Gastrocnemius medialis (tissue), 4 donors: Measurements from ENCODE around the gene TNIK. TPM values are rescaled to one million over a fixed set of nuclear protein-coding genes. Genes with fewer than 3 reads are reported as not detected.

ENCODE experiments used
- ATAC-seq, 2 donors: fragments of 150-250 bp; one replicate each; pipeline ENCODE4 v1.9.1; 2016
- DNase-seq, 2 donors: peaks; one replicate each; pipeline ENCODE4 v3.0.0-alpha.2; 2019
- H3K27ac ChIP-seq, 4 donors: fragments of 200-600 bp; sonication (generic); 1 replicate in 1 of 4; 2 replicates in 3 of 4; pipeline ENCODE4 v1.5.1; 2016 to 2018; ENCODE audit warnings: mild to moderate bottlenecking in 2 of 4, moderate library complexity in 1 of 4
- H3K27me3 ChIP-seq, 3 donors: fragments of 200-600 bp; sonication (generic) in 2 of 3; 1 replicate in 1 of 3; 2 replicates in 2 of 3; pipeline versions ENCODE4 v1.5.1 to v1.6.0; 2016 to 2019; ENCODE audit warnings: mild to moderate bottlenecking in 1 of 3, moderate library complexity in 1 of 3
- H3K36me3 ChIP-seq, 2 donors: fragments of 200-600 bp; sonication (generic) in 1 of 2; one replicate each; pipeline ENCODE4 v1.5.1; 2017 to 2018
- H3K4me1 ChIP-seq, 2 donors: fragments of 200-600 bp; sonication (generic) in 1 of 2; one replicate each; pipeline ENCODE4 v1.5.1; 2016 to 2017; ENCODE audit warnings: mild to moderate bottlenecking in 2 of 2
- H3K4me3 ChIP-seq, 4 donors: fragments of 200-600 bp; sonication (generic) in 3 of 4; 1 replicate in 1 of 4; 2 replicates in 3 of 4; pipeline ENCODE4 v1.5.1; 2016 to 2019; ENCODE audit warnings: mild to moderate bottlenecking in 2 of 4
- H3K9me3 ChIP-seq, 3 donors: fragments of 200-600 bp; sonication (generic) in 2 of 3; 1 replicate in 1 of 3; 2 replicates in 2 of 3; pipeline ENCODE4 v1.5.1; 2016 to 2019
- POLR2A ChIP-seq, 2 donors: fragments of 450-650 bp; IDR thresholded peaks; one replicate each; pipeline ENCODE4 v1.6.1; 2017; ENCODE audit warnings: antibody characterized with exemption in 2 of 2, mild to moderate bottlenecking in 2 of 2, moderate library complexity in 2 of 2
- in situ Hi-C, 4 donors: fragments of 200-750 bp; cut with MboI; loops; one replicate each; pipeline versions ENCODE4 v1.15.0 to v1.8.0; 2017; ENCODE audit warnings: low sequenced_read_pairs in 4 of 4
- intact Hi-C: fragments of 100-400 bp; cut with DNase I; formaldehyde crosslinking; loops from one replicate; pipeline ENCODE4 v1.15.1; 2023; ENCODE audit warnings: low total_unique reads
- total RNA-seq, 4 donors: library from RNA; depleted of rRNA; stranded (reverse); fragments of >200 nt; gene quantifications; one replicate each; pipeline versions ENCODE4 v1.1.0 to v1.2.3, GENCODE V29; 2016
- TF ChIP-seq, protein P1 (sequence below), 5 experiments: fragments of 450-650 bp in 3 of 5; fragments of 200-600 bp in 2 of 5; sonication (generic) in 2 of 5; IDR thresholded peaks in 4 of 5; conservative IDR thresholded peaks in 1 of 5; 1 replicate in 4 of 5; 2 replicates in 1 of 5; pipeline ENCODE4 v1.5.1; 2016 to 2019; ENCODE audit warnings: antibody characterized with exemption in 5 of 5, mild to moderate bottlenecking in 3 of 5, moderate library complexity in 3 of 5

TNIK gene
- total RNA-seq, 4 donors from 2014 or later = 5.2 to 19.7 (median 10.6) TPM

DNA sequence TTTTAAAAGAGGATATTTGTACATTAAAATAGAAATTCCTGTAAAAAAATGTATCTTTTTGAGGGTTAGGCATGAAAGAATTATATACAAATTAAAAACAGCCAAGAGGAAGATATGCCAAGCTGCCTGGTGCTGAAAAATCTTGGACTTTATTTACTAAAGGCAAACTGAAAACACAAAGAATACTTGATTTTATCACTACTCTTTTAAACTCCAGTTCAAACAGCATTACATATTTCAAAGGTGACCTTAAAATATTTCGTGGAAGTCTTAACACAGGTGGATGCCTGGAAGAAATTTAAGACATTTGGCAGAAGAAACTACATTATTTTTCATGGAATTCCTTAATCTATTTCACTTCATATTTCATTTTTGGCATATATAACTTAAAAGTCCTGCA is 332.6 kb downstream of the TNIK start:
- H3K27ac ChIP-seq = no peak overlapping the region
- no peak for DNase-seq
- H3K36me3 ChIP-seq = peaks cover 0 to 24% of the 10 kb centered on the region in 2 donors
- in situ Hi-C loops (no loop called here), intact Hi-C loops (no loop called here)
- no peaks in the 10 kb centered on the region for H3K9me3 ChIP-seq
- no peak for ATAC-seq
- no peaks in the 10 kb centered on the region for H3K4me1 ChIP-seq
- no peak for TF ChIP-seq POLR2A (IDR thresholded peaks at IDR 0.05)
- TF ChIP-seq, protein P1, sequence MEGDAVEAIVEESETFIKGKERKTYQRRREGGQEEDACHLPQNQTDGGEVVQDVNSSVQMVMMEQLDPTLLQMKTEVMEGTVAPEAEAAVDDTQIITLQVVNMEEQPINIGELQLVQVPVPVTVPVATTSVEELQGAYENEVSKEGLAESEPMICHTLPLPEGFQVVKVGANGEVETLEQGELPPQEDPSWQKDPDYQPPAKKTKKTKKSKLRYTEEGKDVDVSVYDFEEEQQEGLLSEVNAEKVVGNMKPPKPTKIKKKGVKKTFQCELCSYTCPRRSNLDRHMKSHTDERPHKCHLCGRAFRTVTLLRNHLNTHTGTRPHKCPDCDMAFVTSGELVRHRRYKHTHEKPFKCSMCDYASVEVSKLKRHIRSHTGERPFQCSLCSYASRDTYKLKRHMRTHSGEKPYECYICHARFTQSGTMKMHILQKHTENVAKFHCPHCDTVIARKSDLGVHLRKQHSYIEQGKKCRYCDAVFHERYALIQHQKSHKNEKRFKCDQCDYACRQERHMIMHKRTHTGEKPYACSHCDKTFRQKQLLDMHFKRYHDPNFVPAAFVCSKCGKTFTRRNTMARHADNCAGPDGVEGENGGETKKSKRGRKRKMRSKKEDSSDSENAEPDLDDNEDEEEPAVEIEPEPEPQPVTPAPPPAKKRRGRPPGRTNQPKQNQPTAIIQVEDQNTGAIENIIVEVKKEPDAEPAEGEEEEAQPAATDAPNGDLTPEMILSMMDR (IDR thresholded peaks at IDR 0.05 in 4 of 5, conservative IDR thresholded peaks at IDR 0.05 in 1 of 5) = no peak
- H3K4me3 ChIP-seq = no peak overlapping the region
- H3K27me3 ChIP-seq = no peaks in the 10 kb centered on the region

DNA sequence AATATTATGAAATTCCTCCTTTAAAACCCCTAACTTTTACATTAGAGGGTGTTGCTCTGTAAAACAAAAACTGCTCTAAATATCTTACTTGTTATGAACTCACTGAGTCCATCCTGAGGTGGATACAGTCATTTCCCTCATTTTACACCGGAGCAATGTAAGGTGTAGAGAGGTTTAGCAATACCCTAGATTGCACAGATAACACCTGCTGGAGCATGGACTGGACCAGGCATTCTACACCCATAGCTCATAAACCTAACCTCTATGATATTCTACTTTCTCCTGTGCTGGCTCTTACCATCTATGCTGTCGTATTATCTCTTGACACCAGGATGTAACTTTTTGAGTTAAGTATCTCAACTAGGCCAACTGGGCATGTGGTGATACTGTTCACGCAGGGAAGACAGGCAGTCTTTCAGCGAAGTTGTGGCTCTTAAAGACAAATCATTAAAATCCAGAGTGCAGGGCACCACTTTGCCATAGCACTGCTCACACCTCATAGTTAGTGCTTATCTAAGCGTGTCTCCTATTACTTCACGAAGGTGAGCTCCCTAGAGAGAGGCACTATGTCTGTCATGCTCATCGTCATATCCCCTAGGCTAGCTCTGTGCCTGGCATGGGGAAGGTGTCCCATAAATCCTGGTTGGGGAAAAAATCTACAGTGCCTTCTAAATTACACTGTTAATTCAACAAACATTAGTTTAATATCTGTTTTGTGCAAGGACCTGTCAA is 333.6 kb downstream of the TNIK start:
- in situ Hi-C loops (no loop called here), intact Hi-C loops (no loop called here)
- TF ChIP-seq POLR2A (IDR thresholded peaks at IDR 0.05) = no peak
- TF ChIP-seq, protein P1 (IDR thresholded peaks at IDR 0.05 in 4 of 5, conservative IDR thresholded peaks at IDR 0.05 in 1 of 5) = no peak
- H3K27ac ChIP-seq = no peak overlapping the region
- DNase-seq = no peak
- H3K4me1 ChIP-seq = no peaks in the 10 kb centered on the region
- peaks cover 0 to 27% of the 10 kb centered on the region in 2 donors for H3K36me3 ChIP-seq
- no peaks in the 10 kb centered on the region for H3K9me3 ChIP-seq
- no peaks in the 10 kb centered on the region for H3K27me3 ChIP-seq
- H3K4me3 ChIP-seq = no peak overlapping the region
- no peak for ATAC-seq

DNA sequence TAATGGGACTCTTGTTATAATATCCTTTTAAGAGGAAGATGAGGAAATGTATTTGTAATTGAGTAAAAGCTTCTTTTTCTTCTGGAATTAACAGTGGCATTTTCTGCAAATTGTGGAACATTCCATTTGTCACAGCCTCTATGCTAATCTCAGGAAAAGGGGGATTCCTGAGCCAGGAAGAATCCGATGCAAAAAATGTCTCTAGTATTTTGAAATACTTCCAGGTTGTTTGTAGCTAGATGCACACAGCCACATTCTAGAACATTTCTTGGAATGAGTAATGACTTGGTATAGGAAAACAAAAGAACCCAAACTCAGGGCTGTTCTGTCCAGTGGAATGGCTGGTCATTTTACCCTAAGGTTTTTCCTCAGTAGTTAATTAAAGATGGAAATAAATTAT is 335.2 kb downstream of the TNIK start:
- H3K4me1 ChIP-seq = no peaks in the 10 kb centered on the region
- no peak overlapping the region for H3K4me3 ChIP-seq
- DNase-seq = no peak
- H3K36me3 ChIP-seq = peaks cover 0 to 34% of the 10 kb centered on the region in 2 donors
- no peak for ATAC-seq
- intact Hi-C loops = no loop called here
- no peaks in the 10 kb centered on the region for H3K27me3 ChIP-seq
- no peaks in the 10 kb centered on the region for H3K9me3 ChIP-seq
- TF ChIP-seq POLR2A (IDR thresholded peaks at IDR 0.05) = no peak
- TF ChIP-seq, protein P1 (IDR thresholded peaks at IDR 0.05 in 4 of 5, conservative IDR thresholded peaks at IDR 0.05 in 1 of 5) = no peak
- in situ Hi-C loops = no loop called here
- H3K27ac ChIP-seq = no peak overlapping the region

DNA sequence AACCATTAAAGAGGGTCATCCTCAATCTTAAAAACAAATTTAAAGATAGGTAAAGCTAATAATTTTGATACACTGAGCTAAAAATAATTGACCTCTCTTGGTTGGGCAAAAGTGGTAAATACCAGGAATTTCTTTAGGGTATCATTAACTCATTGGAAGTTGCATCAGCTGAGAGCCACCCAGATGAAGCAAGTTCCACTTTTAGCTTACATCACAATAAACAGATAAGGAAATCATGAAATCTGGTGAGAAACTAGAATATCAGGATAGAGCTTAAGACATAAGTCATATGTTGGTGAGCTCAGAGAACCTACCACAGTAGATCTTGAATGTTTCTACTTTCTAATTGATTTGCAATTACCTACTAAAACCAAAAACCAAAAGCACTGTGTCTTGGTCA is 336.3 kb downstream of the TNIK start:
- Histone ChIP-seq H3K4me3 (no peak overlapping the region), H3K4me1 (no peaks in the 10 kb centered on the region), H3K27me3 (no peaks in the 10 kb centered on the region), H3K36me3 (peaks cover 0 to 38% of the 10 kb centered on the region in 2 donors), H3K9me3 (no peaks in the 10 kb centered on the region), H3K27ac (no peak overlapping the region)
- in situ Hi-C loops (no loop called here), intact Hi-C loops (no loop called here)
- no peak for TF ChIP-seq POLR2A (IDR thresholded peaks at IDR 0.05)
- no peak for DNase-seq
- ATAC-seq = no peak

DNA sequence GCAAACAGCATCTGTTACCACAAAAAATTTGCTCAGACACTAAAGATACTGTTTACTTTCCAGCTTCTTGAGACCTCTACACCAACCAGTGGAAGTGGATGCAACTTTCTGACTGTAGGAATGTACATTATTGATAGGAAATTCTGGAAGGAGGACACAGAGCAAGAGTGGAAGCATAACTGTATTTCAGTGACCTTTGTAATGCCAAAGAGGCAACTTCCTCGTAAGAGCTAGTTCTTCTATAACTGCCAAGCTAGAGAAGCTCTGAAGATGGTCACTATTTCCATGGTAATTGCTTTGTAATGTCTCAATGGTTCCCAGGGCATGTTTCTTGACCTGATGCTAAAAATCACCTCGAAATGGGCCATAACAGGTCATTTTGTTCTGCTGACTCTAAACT is 337.3 kb downstream of the TNIK start:
- Histone ChIP-seq H3K36me3 (peaks cover 0 to 38% of the 10 kb centered on the region in 2 donors), H3K4me1 (no peaks in the 10 kb centered on the region), H3K27me3 (no peaks in the 10 kb centered on the region), H3K9me3 (no peaks in the 10 kb centered on the region), H3K4me3 (no peak overlapping the region), H3K27ac (no peak overlapping the region)
- DNase-seq = no peak
- in situ Hi-C loops = no loop called here
- TF ChIP-seq, protein P1 (IDR thresholded peaks at IDR 0.05 in 4 of 5, conservative IDR thresholded peaks at IDR 0.05 in 1 of 5) = no peak
- TF ChIP-seq POLR2A (IDR thresholded peaks at IDR 0.05) = no peak
- intact Hi-C loops = no loop called here
- ATAC-seq = no peak
